ENCODE data around the gene NDUFB7.
"Not testable (repeated sequence)": the region's sequence is repeated elsewhere in the genome, so short reads cannot be mapped to it uniquely, and the experiment has no call there.

Gene NDUFB7

DNA sequence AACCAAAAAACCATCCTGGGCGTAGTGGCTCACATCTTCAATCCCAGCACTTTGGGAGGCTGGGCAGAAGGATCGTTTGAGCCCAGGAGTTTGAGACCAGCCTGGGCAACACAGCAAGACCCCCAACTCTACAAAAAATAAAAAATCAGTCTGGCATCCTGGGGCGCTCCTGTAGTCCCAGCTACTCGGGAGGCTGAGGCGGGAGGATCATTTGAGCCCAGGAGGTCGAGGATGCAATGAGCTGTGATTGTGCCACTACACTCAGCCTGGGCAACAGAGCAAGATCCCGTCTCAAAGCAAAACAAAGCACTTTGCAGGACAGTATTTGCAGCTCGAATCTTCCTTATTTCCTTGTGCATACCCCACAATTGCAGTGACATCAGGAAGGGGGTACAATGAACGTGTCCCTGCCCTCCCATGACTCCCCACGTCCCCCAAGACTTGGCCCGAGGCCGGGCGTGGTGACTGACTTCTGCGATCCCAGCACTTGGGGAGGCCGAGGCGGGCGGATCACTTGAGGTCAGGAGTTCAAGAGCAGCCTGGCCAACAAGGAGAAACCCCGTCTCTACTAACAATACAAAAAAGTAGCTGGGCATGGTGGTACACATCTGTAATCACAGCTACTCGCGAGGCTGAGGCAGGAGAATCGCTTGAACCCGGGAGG is 870 bp downstream of the NDUFB7 start:
- TF ChIP-seq, protein P1, sequence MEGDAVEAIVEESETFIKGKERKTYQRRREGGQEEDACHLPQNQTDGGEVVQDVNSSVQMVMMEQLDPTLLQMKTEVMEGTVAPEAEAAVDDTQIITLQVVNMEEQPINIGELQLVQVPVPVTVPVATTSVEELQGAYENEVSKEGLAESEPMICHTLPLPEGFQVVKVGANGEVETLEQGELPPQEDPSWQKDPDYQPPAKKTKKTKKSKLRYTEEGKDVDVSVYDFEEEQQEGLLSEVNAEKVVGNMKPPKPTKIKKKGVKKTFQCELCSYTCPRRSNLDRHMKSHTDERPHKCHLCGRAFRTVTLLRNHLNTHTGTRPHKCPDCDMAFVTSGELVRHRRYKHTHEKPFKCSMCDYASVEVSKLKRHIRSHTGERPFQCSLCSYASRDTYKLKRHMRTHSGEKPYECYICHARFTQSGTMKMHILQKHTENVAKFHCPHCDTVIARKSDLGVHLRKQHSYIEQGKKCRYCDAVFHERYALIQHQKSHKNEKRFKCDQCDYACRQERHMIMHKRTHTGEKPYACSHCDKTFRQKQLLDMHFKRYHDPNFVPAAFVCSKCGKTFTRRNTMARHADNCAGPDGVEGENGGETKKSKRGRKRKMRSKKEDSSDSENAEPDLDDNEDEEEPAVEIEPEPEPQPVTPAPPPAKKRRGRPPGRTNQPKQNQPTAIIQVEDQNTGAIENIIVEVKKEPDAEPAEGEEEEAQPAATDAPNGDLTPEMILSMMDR (IDR thresholded peaks at IDR 0.05; ENCODE audit: low read depth, low read length, missing control alignments), result no peak
- no peak for DNase-seq (ENCODE audit: extremely low read depth, low read depth)
- H3K4me3 ChIP-seq (replicated peaks; ENCODE audit: low read depth, low read length), result peak overlapping the region; percentile 98

DNA sequence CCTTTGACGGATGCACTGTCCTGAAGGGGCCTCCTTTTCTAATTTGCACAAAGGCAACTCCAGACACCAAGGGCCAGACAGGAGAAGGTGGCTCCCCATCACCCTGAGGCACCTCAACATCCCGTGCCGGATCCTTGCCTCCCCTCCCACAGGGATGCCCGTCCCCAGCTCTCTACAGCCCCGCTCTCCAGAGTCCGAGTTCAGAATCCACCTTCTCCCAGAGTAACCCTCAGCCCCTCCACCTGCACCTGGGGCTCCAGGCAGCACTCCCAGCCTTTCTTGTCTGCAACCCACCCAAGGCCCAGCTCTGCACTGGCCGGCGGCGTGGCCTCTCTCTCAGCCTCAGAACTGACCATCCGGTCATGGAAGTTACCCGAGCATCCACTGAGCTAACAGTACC is 4.8 kb downstream of the NDUFB7 start:
- no peak overlapping the region for H3K4me3 ChIP-seq (replicated peaks; ENCODE audit: low read depth, low read length)
- no peak for DNase-seq (ENCODE audit: extremely low read depth, low read depth)
- TF ChIP-seq, protein P1 (IDR thresholded peaks at IDR 0.05; ENCODE audit: low read depth, low read length, missing control alignments), result no peak

DNA sequence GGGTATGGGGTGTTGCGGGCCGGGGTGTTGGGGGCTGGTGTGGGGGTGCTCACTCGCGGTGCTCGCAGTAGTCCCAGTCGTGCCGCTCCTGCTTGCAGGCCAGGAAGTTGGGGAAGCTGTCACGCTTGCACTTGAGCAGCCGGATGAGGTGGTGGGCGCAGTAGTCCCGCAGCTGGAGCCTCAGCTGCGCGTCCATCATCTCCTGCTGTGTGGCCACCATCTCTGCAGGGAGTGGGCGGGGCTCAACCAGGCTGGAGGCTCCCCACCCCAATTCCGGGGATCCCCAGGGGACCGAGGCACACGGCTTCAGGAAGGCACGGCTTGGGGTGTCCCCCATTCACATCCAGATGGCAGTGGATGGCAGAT is 5.2 kb downstream of the NDUFB7 start:
- DNase-seq (ENCODE audit: extremely low read depth, low read depth), result no peak
- H3K4me3 ChIP-seq (replicated peaks; ENCODE audit: low read depth, low read length), result no peak overlapping the region
- TF ChIP-seq, protein P1 (IDR thresholded peaks at IDR 0.05; ENCODE audit: low read depth, low read length, missing control alignments), result no peak

DNA sequence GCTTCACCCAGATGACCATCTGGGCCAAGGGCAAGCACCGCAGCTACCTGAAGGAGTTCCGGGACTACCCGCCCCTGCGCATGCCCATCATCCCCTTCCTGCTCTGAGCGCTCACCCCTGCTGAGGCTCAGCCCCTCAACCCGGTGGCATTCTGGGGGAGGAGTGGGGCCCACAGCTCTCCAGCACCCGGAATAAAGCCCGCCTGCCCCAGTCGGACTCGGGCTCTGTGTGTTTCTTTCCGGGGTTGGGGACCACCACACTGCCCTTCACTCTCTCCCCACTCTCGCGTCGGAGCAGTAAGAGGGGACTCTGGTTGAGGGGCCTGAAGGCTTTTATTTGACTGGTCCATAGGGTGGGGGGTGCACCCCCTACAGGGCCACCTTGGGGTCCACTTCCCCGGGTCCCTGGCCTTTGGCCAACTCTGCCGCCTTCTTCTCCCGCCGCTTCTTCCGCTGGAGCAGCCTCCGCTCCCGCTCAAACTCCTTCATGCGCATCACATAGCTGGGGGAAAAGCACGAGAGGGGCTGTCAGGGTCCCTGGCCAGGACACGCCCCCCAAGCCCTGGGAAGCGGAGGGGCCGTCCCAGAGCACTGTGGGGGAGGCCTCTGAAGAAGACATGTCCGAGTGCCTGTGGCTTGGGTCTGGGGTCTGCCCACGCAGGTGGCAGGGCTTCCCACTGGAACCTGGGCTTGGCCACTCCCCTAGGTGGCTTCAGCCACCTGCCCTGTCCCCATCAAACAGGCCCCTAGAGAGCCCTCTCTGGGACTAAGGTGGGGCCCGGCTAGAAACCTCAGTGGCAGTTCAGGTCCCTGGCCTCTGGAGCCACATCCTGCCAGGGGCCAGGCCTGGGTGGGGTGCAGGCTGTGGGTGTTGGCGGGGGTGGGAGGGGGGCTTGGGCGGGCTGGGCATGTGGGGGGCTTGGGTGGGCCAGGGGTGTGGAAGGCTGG is 5.8 kb downstream of the NDUFB7 start:
- H3K4me3 ChIP-seq (replicated peaks; ENCODE audit: low read depth, low read length), result no peak overlapping the region
- no peak for DNase-seq (ENCODE audit: extremely low read depth, low read depth)
- TF ChIP-seq, protein P1 (IDR thresholded peaks at IDR 0.05; ENCODE audit: low read depth, low read length, missing control alignments), result no peak

DNA sequence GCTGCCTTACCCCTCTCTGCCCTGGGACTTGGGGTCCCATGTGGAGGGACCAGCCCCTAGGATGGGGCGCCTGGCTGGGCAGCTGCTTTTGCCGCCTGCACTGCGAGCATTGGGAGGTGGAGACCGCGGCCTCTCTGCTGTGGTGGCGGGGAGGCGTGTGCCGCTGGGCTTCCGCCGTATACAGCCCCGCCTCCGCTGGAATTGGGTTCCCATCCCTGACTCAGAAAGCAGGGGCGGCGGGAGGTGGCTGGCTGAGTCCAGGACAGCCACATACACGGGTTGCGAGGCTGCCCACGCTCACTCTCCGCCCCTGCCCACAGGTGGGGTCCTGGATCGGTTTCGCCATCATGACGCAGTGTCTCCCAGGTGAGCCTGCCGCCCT is 6.6 kb downstream of the NDUFB7 start:
- no peak for DNase-seq (ENCODE audit: extremely low read depth, low read depth)
- H3K4me3 ChIP-seq (replicated peaks; ENCODE audit: low read depth, low read length), result no peak overlapping the region
- TF ChIP-seq, protein P1 (IDR thresholded peaks at IDR 0.05; ENCODE audit: low read depth, low read length, missing control alignments), result no peak

DNA sequence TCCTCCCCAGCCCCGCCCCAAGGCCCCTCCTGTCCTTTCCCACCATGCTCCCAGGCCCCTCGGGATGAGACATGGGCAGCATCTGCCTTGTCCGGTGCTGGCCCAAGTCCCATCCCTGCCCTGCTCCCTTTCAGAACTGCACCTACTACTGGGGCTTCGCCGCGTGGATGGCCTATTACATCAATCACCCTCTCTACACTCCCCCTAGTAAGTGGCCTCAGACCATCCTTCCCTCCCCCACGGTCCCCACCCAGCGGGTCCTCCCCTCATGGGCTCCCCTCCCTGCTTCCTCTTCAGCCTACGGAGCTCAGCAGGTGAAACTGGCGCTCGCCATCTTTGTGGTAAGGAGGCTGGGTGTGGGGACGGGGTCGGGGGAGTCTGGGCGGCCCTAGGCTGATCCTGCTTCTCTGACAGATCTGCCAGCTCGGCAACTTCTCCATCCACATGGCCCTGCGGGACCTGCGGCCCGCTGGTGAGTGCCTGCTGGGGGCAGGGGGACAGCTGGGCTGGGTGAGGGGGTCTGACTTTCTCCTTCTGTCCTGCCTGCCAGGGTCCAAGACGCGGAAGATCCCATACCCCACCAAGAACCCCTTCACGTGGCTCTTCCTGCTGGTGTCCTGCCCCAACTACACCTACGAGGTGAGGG is 7.1 kb downstream of the NDUFB7 start:
- DNase-seq (ENCODE audit: extremely low read depth, low read depth), result not testable (repeated sequence)

More for the DNA sequence above, 7.1 kb downstream of the NDUFB7 start:
- not testable (repeated sequence) for H3K4me3 ChIP-seq (replicated peaks; ENCODE audit: low read depth, low read length)
